Calu3 (cell line): ENCODE data around the gene SFTA2. TPM values are rescaled to one million over a fixed set of nuclear protein-coding genes. Genes with fewer than 3 reads are reported as not detected.

Experiments used
- BruUV-seq: library from RNA; stranded (reverse); fragments of 400-500 nt; replicated peaks from 2 replicates; lab custom pipeline; 2021; lab: Mats Ljungman, UMichigan
- CTCF ChIA-PET: fragments of 300-600 bp; sonication (Branson Sonifier 250); formaldehyde crosslinking; loops from one replicate; lab custom pipeline; 2022; ENCODE audit warnings: antibody characterized with exemption; lab: Charles Lee
- DNase-seq: peaks from one replicate; pipeline ENCODE4 v3.0.0; 2022
- H3K27ac Mint-ChIP-seq: one replicate; pipeline ENCODE4 v1.8.0; 2022; ENCODE audit warnings: mixed read lengths; ENCODE audit not compliant: unreplicated experiment
- H3K27me3 Mint-ChIP-seq: one replicate; pipeline ENCODE4 v1.8.0; 2022; ENCODE audit warnings: mixed read lengths; ENCODE audit not compliant: unreplicated experiment
- H3K36me3 Mint-ChIP-seq: one replicate; pipeline ENCODE4 v1.8.0; 2022; ENCODE audit warnings: mild to moderate bottlenecking, moderate library complexity, mixed read lengths; ENCODE audit not compliant: insufficient read depth, unreplicated experiment
- H3K4me1 Mint-ChIP-seq: one replicate; pipeline ENCODE4 v1.8.0; 2022; ENCODE audit warnings: mild to moderate bottlenecking, low read depth, mixed read lengths; ENCODE audit not compliant: unreplicated experiment
- H3K4me3 Mint-ChIP-seq: one replicate; pipeline ENCODE4 v1.8.0; 2022; ENCODE audit warnings: mild to moderate bottlenecking, low read depth, moderate library complexity, mixed read lengths; ENCODE audit not compliant: unreplicated experiment
- H3K9me3 Mint-ChIP-seq: one replicate; pipeline ENCODE4 v1.8.0; 2022; ENCODE audit warnings: low read depth, mixed read lengths; ENCODE audit not compliant: unreplicated experiment
- intact Hi-C: fragments of 100-400 bp; cut with micrococcal nuclease; formaldehyde crosslinking; loops from one replicate; pipeline ENCODE4 v1.10.0; 2022; ENCODE audit not compliant: unreplicated experiment
- total RNA-seq: library from RNA; stranded (reverse); gene quantifications from 2 replicates; pipeline ENCODE4 v1.2.3, GENCODE V29; 2022
- TF ChIP-seq, protein P1 (sequence below): fragments of 200-600 bp; IDR thresholded peaks from one replicate; pipeline ENCODE4 v1.8.0; 2022; ENCODE audit warnings: antibody characterized with exemption; ENCODE audit not compliant: unreplicated experiment

Gene SFTA2
- total RNA-seq, 1 experiment from 2014 or later: 184 TPM

GRCh38 chr6:30887901-30888815 lies 43.8 kb downstream of the SFTA2 start:
- intact Hi-C loops: loop anchor here (10.0 kb wide), 1 partner anchor 213 kb away; the partner anchor contains the start of gene DHX16
- H3K9me3 Mint-ChIP-seq: no peaks in the 10 kb centered on the region
- no peak for DNase-seq
- no peak overlapping the region for H3K4me3 Mint-ChIP-seq
- H3K36me3 Mint-ChIP-seq: peaks cover 87% of the 10 kb centered on the region
- H3K4me1 Mint-ChIP-seq: peaks cover 45% of the 10 kb centered on the region
- CTCF ChIA-PET: interaction anchor here (0.6 to 1.0 kb wide), 2 partner anchors 153 to 183 kb away, joined by 3 to 4 read pairs; no protein-coding TSS in a partner anchor
- BruUV-seq: no TSS peak
- TF ChIP-seq, protein P1, sequence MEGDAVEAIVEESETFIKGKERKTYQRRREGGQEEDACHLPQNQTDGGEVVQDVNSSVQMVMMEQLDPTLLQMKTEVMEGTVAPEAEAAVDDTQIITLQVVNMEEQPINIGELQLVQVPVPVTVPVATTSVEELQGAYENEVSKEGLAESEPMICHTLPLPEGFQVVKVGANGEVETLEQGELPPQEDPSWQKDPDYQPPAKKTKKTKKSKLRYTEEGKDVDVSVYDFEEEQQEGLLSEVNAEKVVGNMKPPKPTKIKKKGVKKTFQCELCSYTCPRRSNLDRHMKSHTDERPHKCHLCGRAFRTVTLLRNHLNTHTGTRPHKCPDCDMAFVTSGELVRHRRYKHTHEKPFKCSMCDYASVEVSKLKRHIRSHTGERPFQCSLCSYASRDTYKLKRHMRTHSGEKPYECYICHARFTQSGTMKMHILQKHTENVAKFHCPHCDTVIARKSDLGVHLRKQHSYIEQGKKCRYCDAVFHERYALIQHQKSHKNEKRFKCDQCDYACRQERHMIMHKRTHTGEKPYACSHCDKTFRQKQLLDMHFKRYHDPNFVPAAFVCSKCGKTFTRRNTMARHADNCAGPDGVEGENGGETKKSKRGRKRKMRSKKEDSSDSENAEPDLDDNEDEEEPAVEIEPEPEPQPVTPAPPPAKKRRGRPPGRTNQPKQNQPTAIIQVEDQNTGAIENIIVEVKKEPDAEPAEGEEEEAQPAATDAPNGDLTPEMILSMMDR: no peak
- H3K27me3 Mint-ChIP-seq: no peaks in the 10 kb centered on the region
- no peak overlapping the region for H3K27ac Mint-ChIP-seq

GRCh38 chr6:30886897-30887255 lies 45.1 kb downstream of the SFTA2 start:
- CTCF ChIA-PET: interaction anchor here (1.0 to 6.3 kb wide), 4 partner anchors 11 to 184 kb away, joined by 3 to 50 read pairs (median 16); partner anchors contain the start of gene VARS2

DNA sequence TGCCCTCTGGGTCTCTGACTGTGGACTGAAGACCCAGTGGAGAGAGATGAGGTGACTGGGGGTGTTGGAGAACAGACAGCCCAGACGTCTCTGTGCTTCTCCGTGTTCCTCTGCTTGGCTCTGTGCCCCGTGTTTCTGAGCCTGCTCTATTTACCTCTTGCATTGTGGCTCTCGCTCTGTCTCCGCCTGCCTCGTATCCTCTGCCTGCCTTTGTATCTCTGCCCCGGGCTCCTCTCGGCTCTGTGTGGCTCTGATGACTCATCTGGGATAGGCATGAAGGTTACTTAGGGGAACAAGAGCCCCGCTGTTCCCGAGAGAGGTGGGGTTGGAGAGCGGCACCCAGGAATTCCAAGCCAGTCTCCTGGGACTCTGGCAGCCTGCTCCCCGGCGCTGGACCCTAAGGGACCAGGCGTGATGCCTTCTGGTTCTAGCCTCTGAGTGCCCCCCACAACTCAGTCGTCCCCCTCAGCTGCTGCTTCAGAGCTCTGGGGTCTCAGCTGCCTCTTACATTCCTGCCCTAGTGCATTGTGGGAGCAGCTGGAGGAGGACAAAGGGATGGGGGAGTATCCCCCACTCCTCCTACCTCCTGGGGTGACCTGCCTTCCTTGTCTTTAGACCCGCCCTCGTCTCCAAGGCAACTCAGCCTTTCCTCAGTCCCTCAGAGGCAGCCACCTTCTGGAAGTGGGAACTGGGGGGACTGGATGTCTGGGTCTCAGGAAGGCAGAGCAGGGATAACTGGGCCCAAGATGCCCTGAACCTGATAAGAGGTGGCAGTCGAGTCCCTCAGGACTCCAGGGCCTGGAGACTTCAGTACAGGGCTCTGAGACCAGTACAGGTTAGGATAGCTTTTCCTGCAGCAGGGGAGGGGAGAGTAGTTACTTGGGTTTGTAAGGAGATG lies 45.7 kb downstream of the SFTA2 start:
- intact Hi-C loops: loop anchor here (2.0 to 10.0 kb wide), 2 partner anchors 21 to 211 kb away; partner anchors contain the start of gene DHX16
- peaks cover 86% of the 10 kb centered on the region for H3K36me3 Mint-ChIP-seq
- peaks cover 64% of the 10 kb centered on the region for H3K4me1 Mint-ChIP-seq
- H3K27ac Mint-ChIP-seq: peak overlapping the region; percentile 94
- CTCF ChIA-PET: interaction anchor here (0.6 to 6.3 kb wide), 9 partner anchors 12 to 201 kb away, joined by 3 to 50 read pairs (median 8); partner anchors contain the start of genes GTF2H4 and VARS2
- TF ChIP-seq, protein P1: no peak
- H3K9me3 Mint-ChIP-seq: no peaks in the 10 kb centered on the region
- BruUV-seq: no TSS peak
- DNase-seq: peak; percentile 87
- peaks cover 9% of the 10 kb centered on the region for H3K27me3 Mint-ChIP-seq
- H3K4me3 Mint-ChIP-seq: peak overlapping the region; percentile 89

More at GRCh38 chr6:30886897-30887255, 45.1 kb downstream of the SFTA2 start:
- peaks cover 3% of the 10 kb centered on the region for H3K27me3 Mint-ChIP-seq
- TF ChIP-seq, protein P1: no peak
- intact Hi-C loops: loop anchor here (10.0 kb wide), 1 partner anchor 212 kb away; the partner anchor contains the start of gene DHX16
- H3K27ac Mint-ChIP-seq: peak overlapping the region; percentile 94
- H3K4me3 Mint-ChIP-seq: peak overlapping the region; percentile 89
- H3K9me3 Mint-ChIP-seq: no peaks in the 10 kb centered on the region
- DNase-seq: no peak
- H3K36me3 Mint-ChIP-seq: peaks cover 86% of the 10 kb centered on the region
- H3K4me1 Mint-ChIP-seq: peaks cover 57% of the 10 kb centered on the region
- BruUV-seq: no TSS peak
